DMS114 treated with DMSO at 0.1 percent for 48 hours (cell line): ENCODE data around the gene LOC128125822.
"Not testable (repeated sequence)": the region's sequence is repeated elsewhere in the genome, so short reads cannot be mapped to it uniquely, and the experiment has no call there.

Experiments used
- DNase-seq: peaks from one replicate; lab custom pipeline; 2025; ENCODE audit not compliant: unreplicated experiment; lab: John Stamatoyannopoulos, UW

LOC128125822 gene

DNA sequence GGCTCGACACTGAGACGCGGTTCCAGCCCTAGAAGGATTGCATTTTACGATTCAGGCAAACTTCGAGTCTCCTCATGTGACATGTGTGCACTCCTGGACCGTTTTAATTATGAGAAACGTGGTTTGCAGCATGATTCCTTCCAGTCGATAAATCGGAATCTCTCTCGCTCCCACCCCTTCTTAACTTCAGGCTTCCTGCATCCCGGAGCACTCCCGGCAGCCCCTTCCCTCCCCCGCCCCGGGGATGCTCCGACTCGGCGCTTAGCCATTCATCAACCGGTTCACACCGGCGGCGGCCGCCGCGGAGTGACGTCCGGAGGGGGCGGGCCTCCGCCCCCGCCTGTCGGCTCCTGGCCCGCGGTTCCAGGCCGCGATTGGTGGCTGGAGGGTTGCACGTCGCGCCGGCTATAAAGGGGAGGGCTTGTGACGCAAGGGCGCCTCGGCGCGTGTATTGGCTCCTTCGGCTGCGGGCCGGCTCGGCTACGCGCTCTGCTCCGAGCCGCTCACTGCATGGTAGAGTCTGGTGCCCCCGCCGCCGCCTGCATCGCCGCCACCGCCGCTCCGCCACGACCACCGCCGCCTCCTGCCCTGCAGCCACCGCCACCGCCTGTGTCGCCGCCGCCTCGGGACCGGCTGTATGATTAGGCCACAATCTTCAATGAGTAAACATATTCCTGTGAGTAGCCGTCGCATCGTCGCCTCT lies at the start of gene LOC128125822, which contains the start of gene PTP4A1:
Gene LOC128125822 (plus strand): TSS at position 437 of the 703 bp plus-strand sequence.
Gene PTP4A1 (plus strand): TSS at position 437 of the 703 bp plus-strand sequence. CDS start 4,401 bp downstream, outside the sequence.
- DNase-seq = peak; percentile 79

DNA sequence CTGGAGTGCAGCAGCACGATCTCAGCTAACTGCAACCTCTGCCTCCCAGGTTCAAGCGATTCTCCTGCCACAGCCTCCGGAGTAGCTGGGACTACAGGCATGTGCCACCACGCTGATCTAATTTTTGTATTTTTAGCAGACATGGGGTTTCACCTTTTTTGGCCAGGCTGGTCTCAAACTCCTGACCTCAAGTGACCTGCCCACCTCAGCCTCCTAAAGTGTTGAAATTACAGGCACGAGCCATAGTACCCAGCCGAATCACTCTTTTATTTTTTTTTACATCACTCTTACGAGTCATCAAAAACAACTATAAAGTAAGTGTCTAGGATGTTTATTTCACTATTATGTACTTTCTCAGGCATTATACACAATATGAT lies 49.4 kb upstream of the LOC128125822 start:
- not testable (repeated sequence) for DNase-seq

- DNase-seq = no peak
These were observed 48.6 kb upstream of the LOC128125822 start for GRCh38 chr6:63523630-63524029.

GRCh38 chr6:63525186-63525878 lies 46.9 kb upstream of the LOC128125822 start:
- DNase-seq = no peak

- no peak for DNase-seq
These were observed 45.3 kb upstream of the LOC128125822 start for GRCh38 chr6:63526931-63527330.

DNA sequence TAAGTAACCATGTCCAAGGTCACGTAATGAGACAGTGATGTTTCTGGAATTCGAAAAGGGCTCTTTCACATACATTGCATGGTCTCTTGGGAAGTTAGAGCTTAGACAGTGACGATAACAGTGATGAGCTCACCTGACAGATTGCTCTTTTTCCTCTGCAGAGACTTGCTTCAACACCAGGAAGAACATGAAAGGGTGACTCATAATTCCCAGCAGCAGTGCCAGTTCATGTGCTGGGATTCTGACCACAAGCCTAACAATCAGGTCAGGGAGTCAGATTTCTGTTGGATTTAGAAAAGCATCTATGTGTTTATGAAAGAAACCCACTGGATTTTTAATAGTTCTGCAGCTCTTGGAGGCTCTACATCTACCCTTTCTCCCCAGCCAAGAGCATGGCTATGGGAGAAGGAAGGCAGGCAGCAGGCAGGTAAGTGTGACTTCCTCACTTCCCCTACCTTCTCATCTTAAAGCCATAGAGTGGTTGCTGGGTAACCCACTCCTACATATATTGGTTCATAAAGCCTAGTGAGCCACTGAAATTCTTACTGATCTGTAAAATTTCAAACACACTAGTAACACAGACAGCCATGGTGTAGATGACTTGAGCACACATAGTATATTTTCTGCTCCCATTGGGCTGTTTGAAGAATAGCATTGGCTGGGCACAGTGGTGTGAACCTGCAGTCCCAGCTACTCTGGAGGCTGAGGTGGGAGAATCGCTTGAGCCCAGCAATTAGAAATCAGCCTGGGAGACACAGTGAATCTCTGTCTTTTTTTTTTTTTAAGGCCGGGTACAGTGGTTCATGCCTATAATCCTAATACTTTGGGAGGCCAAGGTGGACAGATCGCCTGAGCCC lies 44.4 kb upstream of the LOC128125822 start:
- DNase-seq = no peak

DNA sequence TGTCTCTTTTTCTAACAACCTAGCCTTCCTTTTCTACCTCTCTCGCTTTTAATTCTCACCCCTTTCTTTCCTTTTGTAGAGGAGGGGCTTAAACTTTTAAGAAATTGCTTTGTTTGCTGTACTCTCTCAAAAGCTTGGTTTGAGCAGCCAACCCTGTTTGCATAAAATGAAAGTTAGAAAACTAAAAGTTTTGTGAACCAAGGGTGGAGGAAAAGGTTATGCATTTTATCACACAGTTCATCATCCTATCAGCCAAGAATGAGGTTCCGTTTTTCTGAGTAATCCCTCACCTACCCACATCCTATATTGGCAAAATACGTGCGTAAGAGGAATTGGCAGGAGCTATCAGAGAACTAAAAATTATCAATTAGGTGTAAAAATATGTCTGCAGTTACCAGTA lies 42.8 kb upstream of the LOC128125822 start:
- DNase-seq = no peak

- DNase-seq = no peak
These were observed 42.1 kb upstream of the LOC128125822 start for GRCh38 chr6:63530182-63530581.

DNA sequence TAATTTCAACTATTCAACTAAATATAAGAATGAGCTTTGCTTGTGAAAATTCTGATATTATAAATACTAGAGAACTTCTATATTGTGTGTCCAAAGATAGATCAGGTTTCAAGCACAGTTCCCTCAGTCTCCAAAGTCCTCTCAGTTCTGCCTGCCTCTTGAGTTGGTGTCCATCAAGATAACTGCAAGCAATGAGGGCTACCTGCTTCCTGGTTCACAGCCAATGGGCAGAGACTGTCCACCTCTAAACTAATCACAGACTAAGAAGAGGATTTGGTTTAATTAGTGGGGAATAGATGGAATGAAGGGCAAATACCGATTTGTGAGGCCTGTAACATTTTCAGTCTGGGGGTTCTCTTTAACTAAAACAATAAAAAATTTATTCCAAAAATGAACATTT lies 41.3 kb upstream of the LOC128125822 start:
- DNase-seq = no peak

DNA sequence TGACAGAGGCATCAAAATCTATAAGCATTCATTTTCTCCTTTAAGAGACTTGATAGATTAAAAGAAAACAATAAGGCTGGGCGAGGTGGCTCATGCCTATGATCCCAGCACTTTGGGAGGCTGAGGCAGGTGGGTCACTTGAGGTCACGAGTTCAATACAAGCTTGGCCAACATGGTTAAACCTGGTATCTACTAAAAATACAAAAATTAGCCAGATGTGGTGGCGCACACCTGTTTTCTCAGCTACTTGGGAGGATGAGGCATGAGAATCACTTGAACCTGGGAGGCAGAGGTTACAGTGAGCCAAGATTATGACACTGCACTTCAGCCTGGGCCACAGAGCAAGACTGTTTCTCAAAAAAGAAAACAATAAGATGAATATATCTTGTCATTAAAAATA lies 39.3 kb upstream of the LOC128125822 start:
- DNase-seq = no peak

- no peak for DNase-seq
These were observed 38.3 kb upstream of the LOC128125822 start for GRCh38 chr6:63533952-63534351.

DNA sequence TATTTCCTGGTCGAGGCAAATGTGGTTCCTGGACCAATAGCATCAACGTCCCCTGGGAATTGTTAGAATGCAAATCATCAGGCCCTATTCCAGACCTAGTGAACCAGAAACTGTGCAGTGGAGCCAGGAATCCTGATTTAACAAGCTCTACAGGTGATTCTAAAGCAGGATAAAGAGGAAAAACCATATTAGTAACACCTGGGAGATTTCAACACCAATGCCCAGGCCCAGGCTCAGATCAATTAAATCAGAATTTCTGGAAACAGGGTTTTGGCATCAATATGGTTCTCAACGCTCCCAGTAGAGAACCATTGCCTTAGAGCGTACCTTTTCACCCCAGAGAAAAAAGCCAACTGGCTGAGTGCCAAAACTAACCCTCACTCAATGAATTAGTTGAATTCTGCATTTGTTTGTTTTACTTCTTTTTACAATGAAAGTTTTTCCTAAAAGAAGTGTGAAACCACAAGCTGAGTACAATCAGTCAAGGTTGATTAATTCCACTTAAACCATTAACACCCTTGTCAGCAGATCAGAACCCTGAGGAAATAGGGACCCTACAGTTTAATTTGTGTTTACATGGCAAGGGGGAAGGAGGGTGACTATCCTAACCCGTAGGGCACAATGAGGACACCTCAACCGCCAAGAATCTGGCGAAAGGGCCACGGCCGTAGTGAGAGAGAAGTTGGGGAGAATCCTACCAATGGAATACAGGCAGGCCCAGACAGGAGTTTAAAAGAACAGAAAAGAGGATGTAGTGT lies 34.9 kb upstream of the LOC128125822 start:
- no peak for DNase-seq

DNA sequence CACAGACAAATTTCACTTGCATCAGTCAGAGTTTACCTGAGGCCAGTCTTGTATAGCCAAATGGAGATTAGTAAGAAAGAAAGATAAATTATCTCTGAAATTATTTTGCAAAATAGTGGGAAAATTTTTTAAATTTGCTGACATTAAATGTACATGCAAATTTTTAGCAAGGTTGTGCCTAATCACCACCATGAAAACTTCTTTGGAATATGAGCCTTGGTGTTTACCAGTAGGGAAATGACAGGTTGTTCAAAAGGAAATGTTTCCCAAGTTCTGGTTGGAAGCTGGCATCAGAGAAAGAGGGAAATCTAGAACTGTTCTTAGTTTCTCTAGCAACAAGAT lies 34.4 kb upstream of the LOC128125822 start:
- DNase-seq = no peak

DNA sequence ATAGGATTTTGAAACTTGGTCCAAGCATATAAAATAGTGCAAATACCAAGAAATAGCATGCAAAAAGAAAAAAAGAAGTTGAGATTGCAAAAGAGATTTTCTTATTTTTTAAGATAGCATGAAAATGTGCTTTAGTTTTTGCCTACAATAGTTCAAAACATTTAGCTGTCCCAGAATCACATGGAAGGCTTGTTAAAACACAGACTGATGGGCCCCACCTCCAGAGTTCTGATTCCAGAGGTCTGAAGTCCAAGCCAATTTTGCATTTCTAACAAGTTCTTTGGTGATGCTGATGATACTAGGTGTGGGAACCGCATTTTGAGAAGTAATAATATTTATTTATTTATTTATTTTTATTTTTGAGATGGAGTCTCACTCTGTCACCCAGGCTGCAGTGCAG lies 33.7 kb upstream of the LOC128125822 start:
- DNase-seq = no peak

DNA sequence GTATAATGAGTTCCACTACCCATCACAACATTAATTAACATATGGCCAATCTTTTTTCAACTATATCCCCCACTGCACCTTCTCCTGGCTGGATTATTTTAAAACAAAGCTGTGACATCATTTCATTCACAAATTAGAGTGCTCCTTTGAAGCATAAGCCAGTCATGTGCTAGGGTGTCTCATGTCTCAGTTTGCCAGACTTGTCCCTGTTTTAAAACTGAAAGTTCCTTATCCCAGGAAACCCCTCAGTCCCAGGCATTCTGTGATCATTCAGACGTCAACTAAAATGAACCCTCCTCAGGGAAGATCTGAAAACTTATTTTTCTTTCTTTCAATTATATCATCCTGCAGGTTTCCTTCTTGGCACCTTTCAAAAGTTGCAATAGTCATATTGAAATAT lies 29.3 kb upstream of the LOC128125822 start:
- no peak for DNase-seq

DNA sequence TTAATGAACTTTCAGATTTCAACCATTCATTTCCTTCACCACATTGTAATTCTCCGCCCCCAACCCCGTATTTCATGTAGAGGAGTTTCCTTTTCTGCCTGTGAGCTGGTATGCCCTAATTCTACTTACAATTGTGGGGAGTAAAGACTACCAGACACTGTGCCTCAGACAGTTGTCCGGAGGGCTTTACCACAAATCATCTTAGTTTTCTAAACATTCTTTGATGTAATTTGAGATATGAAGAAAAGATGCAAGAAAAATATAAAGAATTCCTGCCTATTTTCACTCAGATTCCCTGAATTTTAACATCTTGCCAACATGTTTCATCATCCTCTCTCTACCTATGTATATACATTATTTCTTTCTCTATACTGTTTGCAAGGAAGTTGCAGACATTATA lies 28.3 kb upstream of the LOC128125822 start:
- no peak for DNase-seq

- no peak for DNase-seq
These were observed 26.0 kb upstream of the LOC128125822 start for GRCh38 chr6:63546236-63546635.

- no peak for DNase-seq
These were observed 25.6 kb upstream of the LOC128125822 start for GRCh38 chr6:63546697-63547096.

DNA sequence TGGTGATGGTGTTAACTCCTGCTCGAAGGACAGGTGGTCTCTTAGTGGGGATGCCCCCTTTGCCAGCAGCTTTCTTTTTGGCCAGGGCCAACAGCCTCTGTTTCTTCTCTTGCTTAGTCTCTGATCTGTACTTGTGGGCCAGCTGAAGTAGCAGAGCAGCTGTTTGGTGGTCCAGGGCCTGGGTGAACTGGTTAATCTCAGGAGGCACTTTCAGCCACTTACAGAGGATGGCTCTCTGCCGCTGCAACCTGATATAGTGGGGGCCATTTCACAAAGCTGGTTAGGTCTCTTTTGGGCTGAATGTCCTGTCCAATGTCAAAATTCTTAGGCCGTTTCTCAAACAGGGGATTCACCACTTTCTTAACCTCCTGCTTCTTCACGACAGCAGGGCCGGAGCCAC lies 23.2 kb upstream of the LOC128125822 start:
- DNase-seq = no peak

- DNase-seq = no peak
These were observed 19.1 kb upstream of the LOC128125822 start for GRCh38 chr6:63553208-63553607.

DNA sequence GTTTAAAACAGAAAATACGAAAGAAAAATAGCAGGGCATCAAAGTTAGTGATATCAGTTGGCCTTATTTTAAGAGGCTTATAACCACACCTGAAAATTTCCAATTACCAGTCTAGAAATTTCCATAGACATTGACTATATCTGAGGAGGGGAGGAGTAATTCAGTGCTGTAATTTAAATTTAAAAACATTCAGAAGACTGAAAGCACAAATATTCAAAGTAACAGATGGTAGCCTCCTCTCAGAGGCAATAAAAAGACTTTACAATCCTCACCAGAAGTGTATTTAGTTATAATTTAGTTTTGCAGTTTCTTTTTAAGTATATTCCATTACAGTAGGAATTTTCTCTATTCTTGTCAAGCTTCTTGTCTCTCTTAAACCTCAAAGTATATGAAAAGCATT lies 18.4 kb upstream of the LOC128125822 start:
- no peak for DNase-seq
